Measurements from ENCODE around the gene TCERG1L.

DNA sequence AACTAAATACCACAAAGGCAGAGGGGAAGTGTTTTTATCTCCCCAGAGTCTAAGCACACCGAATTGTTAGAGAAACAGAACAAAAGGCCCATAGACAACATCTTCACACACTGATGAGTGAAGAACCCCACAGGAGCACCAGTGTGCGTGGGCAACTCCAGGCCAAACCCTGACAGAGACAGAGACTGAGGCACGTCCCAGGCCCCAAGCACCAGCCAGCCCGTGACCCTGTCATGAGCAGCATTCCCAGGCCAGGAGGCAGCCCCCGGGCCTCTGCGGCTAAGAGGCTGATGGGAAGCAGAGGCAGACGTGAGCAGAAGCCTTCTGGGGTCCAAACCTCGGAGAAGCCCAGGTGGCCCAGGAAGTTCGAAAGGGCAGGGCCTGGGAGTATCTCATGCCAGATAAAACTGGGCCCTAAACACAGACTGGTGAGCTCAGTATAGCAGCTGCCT, 184.4 kb downstream of the TCERG1L start:
- TF ChIP-seq, protein P1, sequence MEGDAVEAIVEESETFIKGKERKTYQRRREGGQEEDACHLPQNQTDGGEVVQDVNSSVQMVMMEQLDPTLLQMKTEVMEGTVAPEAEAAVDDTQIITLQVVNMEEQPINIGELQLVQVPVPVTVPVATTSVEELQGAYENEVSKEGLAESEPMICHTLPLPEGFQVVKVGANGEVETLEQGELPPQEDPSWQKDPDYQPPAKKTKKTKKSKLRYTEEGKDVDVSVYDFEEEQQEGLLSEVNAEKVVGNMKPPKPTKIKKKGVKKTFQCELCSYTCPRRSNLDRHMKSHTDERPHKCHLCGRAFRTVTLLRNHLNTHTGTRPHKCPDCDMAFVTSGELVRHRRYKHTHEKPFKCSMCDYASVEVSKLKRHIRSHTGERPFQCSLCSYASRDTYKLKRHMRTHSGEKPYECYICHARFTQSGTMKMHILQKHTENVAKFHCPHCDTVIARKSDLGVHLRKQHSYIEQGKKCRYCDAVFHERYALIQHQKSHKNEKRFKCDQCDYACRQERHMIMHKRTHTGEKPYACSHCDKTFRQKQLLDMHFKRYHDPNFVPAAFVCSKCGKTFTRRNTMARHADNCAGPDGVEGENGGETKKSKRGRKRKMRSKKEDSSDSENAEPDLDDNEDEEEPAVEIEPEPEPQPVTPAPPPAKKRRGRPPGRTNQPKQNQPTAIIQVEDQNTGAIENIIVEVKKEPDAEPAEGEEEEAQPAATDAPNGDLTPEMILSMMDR (IDR thresholded peaks at IDR 0.05): no peak
- TF ChIP-seq EP300 (IDR thresholded peaks at IDR 0.05; ENCODE audit: borderline replicate concordance in 1 of 2, low read depth in 1 of 2, low read length in 1 of 2): no peak
